ENCODE measurements around the gene INSRR. TPM values are rescaled to one million over a fixed set of nuclear protein-coding genes. Genes with fewer than 3 reads are reported as not detected.

Gene INSRR
- total RNA-seq, 3 donors from 2014 or later: 0.15 to 0.33 TPM; not detected in 1

DNA sequence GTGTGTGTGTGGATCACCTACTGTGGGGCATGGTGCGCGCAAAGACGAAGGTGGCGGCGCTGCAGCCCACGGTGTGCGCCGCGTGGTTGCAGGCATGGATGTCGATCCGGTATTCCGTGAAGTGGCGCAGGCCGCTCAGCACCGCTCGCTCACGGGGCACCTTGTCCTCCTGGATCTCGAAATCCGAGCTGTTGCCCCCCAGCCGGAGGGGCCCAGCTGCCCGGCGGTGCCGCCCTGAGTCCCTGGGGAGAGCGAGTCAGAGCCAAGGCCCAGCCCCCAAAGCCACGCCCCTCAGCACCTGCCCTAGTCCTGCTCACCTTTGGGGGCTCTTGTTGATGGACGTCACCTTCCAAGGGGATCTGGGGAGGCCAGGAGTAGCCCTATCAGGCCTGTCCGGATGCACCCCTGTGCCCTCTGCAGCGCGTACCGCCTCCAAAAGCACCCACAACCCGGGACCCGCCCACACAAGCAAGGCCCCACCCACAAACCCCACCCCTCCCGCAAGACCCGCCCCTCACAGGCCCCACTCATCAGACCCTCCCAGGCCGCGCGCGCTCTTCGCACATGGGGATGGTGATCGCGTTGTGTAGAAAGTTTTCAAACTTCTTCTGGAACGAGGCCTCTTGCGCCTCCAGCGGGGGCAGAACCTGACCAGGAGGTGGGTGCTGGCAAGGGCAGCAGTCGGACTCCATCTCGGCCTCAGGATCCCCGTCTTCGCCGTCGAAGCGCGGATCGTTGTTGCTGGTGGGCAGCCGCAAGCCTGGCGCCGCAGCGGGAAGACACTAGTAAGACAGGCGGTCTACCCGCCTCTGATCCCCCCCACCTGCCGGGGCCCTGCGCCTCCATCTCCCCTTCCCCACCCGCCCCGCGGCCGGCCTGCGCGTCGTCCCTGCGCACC lies 13.6 kb downstream of the INSRR start:
- Histone ChIP-seq H3K4me1 (no peaks in the 10 kb centered on the region), H3K27ac (no peak overlapping the region), H3K27me3 (peaks cover 0 to 42% of the 10 kb centered on the region in 2 donors), H3K36me3 (no peaks in the 10 kb centered on the region), H3K9me3 (no peaks in the 10 kb centered on the region), H3K4me3 (peak overlapping the region in 1 of 3 donors; percentile 0)
- no peak for DNase-seq (ENCODE audit: low spot score in 2 of 2)
- intact Hi-C loops (cut with DNase I; ENCODE audit: low total_unique reads): no loop called here
- TF ChIP-seq, protein P1, sequence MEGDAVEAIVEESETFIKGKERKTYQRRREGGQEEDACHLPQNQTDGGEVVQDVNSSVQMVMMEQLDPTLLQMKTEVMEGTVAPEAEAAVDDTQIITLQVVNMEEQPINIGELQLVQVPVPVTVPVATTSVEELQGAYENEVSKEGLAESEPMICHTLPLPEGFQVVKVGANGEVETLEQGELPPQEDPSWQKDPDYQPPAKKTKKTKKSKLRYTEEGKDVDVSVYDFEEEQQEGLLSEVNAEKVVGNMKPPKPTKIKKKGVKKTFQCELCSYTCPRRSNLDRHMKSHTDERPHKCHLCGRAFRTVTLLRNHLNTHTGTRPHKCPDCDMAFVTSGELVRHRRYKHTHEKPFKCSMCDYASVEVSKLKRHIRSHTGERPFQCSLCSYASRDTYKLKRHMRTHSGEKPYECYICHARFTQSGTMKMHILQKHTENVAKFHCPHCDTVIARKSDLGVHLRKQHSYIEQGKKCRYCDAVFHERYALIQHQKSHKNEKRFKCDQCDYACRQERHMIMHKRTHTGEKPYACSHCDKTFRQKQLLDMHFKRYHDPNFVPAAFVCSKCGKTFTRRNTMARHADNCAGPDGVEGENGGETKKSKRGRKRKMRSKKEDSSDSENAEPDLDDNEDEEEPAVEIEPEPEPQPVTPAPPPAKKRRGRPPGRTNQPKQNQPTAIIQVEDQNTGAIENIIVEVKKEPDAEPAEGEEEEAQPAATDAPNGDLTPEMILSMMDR (IDR thresholded peaks at IDR 0.05): no peak
- no peak for TF ChIP-seq POLR2A (IDR thresholded peaks at IDR 0.05)

DNA sequence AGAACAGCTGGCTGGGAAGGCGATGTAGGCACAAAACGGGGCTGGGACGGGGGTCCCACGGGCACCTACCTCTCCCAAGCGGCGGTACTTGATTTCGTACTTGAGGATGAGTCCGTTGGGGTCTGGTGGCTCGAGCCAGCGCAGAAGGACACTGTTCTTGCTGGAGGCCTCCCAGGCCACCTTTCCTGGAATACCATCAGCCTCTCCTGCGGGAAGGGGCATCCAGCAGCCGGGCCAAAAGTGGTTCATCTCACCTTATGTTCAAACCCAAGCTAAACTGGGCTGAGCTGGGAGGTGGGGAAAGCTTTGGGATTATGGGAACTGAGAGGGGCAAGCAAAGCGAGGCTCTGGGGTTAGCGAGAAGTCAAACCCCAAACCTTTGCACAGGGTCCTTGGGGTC lies 14.3 kb downstream of the INSRR start:
- intact Hi-C loops (cut with DNase I; ENCODE audit: low total_unique reads): no loop called here
- Histone ChIP-seq H3K36me3 (no peaks in the 10 kb centered on the region), H3K4me3 (peak overlapping the region in 1 of 3 donors; percentile 0), H3K9me3 (no peaks in the 10 kb centered on the region), H3K27me3 (peaks cover 0 to 46% of the 10 kb centered on the region in 2 donors), H3K27ac (no peak overlapping the region), H3K4me1 (no peaks in the 10 kb centered on the region)
- TF ChIP-seq POLR2AphosphoS5 (IDR thresholded peaks at IDR 0.05): no peak
- TF ChIP-seq, protein P1 (IDR thresholded peaks at IDR 0.05): no peak
- no peak for TF ChIP-seq POLR2A (IDR thresholded peaks at IDR 0.05)
- DNase-seq (ENCODE audit: low spot score in 2 of 2): no peak

DNA sequence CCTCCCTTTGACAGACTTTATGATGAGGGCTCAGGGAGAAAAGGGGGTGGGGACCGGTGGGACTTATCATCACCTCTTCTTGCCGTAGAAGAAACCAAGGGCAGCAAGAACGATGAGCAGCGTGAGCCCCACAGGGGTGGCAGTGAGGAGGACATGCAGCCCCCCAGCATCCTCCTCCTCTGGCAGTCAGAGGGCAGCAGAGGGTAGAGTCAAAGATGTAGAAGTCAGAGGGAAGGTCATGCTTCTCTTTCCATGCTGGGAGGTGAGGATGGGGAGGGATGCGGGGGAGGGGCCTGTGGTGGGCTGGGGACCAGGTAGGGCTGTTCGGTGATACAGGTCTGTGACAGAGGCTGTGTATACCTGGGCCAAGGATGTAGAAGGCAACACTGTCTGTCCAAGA lies 14.8 kb downstream of the INSRR start:
- Histone ChIP-seq H3K4me1 (no peaks in the 10 kb centered on the region), H3K36me3 (no peaks in the 10 kb centered on the region), H3K27ac (no peak overlapping the region), H3K9me3 (no peaks in the 10 kb centered on the region), H3K27me3 (peaks cover 0 to 45% of the 10 kb centered on the region in 2 donors), H3K4me3 (no peak overlapping the region)
- no peak for DNase-seq (ENCODE audit: low spot score in 2 of 2)
- no peak for TF ChIP-seq POLR2A (IDR thresholded peaks at IDR 0.05)
- TF ChIP-seq POLR2AphosphoS5 (IDR thresholded peaks at IDR 0.05): no peak
- TF ChIP-seq, protein P1 (IDR thresholded peaks at IDR 0.05): no peak
- intact Hi-C loops (cut with DNase I; ENCODE audit: low total_unique reads): no loop called here

DNA sequence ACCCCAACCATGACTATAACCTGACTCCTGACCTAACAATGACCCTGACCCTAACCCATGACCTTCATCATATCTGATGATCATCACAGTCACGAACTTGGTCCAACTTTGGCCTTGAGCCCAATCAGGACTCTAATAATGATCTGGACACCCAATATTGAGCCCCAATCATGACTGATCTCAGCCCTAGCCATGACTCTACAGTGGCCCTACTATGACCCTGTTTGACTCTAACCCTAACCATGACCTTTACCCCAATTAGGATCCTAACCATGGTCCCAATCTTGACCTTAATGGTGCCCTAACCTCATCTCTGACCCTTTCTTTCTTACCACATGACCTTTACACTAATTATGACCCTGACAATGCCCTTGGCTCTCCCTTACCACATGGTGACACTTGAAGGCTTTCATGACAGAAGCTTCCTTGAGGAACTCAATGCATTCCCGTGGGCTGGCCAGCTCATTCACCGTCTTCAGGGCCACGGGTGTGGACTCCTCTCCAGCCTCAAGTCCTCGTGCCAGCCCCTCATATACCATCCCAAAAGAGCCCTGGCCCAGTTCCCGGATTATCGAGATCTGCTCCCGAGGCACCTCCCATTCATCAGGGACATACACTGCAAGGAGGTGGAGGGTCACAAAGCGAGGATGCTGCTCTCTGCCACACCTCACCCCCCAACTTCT lies 16.2 kb downstream of the INSRR start:
- no peak overlapping the region for H3K4me3 ChIP-seq
- no peak for DNase-seq (ENCODE audit: low spot score in 2 of 2)
- no peaks in the 10 kb centered on the region for H3K36me3 ChIP-seq
- no peaks in the 10 kb centered on the region for H3K9me3 ChIP-seq
- TF ChIP-seq POLR2A (IDR thresholded peaks at IDR 0.05) (no peak), POLR2AphosphoS5 (IDR thresholded peaks at IDR 0.05) (no peak)
- TF ChIP-seq, protein P1 (IDR thresholded peaks at IDR 0.05): no peak
- no peaks in the 10 kb centered on the region for H3K4me1 ChIP-seq
- intact Hi-C loops (cut with DNase I; ENCODE audit: low total_unique reads): no loop called here
- H3K27ac ChIP-seq: no peak overlapping the region
- H3K27me3 ChIP-seq: peaks cover 0 to 40% of the 10 kb centered on the region in 2 donors
